PC-9 (cell line): Measurements from ENCODE around the gene PERP. TPM values are rescaled to one million over a fixed set of nuclear protein-coding genes. Genes with fewer than 3 reads are reported as not detected.
"Not testable (repeated sequence)": the region's sequence is repeated elsewhere in the genome, so short reads cannot be mapped to it uniquely, and the experiment has no call there.

Experiments used
- BruUV-seq: library from RNA; stranded (reverse); fragments of 400-500 nt; replicated peaks from 2 replicates; lab custom pipeline; 2021; lab: Mats Ljungman, UMichigan
- CTCF ChIA-PET: fragments of 300-600 bp; sonication (Branson Sonifier 250); formaldehyde crosslinking; loops from one replicate; lab custom pipeline; 2022; ENCODE audit warnings: antibody characterized with exemption; lab: Charles Lee
- POLR2A ChIA-PET: fragments of 300-600 bp; sonication (Branson Sonifier 250); formaldehyde crosslinking; loops from one replicate; lab custom pipeline; 2022; ENCODE audit warnings: antibody characterized with exemption; ENCODE audit not compliant: unreplicated experiment; lab: Charles Lee
- DNase-seq, 2 experiments: peaks; one replicate each; pipeline versions ENCODE4 v3.0.0 to v3.0.0-alpha.2; 2015 to 2022; ENCODE audit warnings: mixed read lengths in 1 of 2
- H2AFZ ChIP-seq: fragments of 200-600 bp; sonication (generic); 2 replicates; pipeline ENCODE4 v1.8.1; 2017; ENCODE audit warnings: antibody characterized with exemption
- H3F3A ChIP-seq: fragments of 200-600 bp; sonication (generic); 2 replicates; pipeline ENCODE4 v1.8.1; 2017; ENCODE audit warnings: antibody characterized with exemption, mild to moderate bottlenecking, low read depth; ENCODE audit not compliant: insufficient read depth
- H3K27ac ChIP-seq: fragments of 200-600 bp; sonication (generic); 2 replicates; pipeline ENCODE4 v1.6.1; 2016; ENCODE audit warnings: mixed run types
- H3K27me3 ChIP-seq: fragments of 200-600 bp; sonication (generic); 2 replicates; pipeline ENCODE4 v1.6.1; 2016; ENCODE audit warnings: low read depth, mixed run types; ENCODE audit not compliant: insufficient read depth
- H3K36me3 ChIP-seq: fragments of 200-600 bp; sonication (generic); 2 replicates; pipeline ENCODE4 v1.6.1; 2016; ENCODE audit warnings: low read depth, mixed run types
- H3K4me1 ChIP-seq: fragments of 200-600 bp; sonication (generic); replicated peaks from 2 replicates; pipeline ENCODE4 v1.6.1; 2016; ENCODE audit warnings: mixed run types; ENCODE audit not compliant: insufficient read depth
- H3K4me2 ChIP-seq: fragments of 200-600 bp; sonication (generic); 2 replicates; pipeline ENCODE4 v1.6.1; 2017; ENCODE audit warnings: mixed run types
- H3K4me3 ChIP-seq: fragments of 200-600 bp; sonication (generic); 2 replicates; pipeline ENCODE4 v1.6.1; 2016; ENCODE audit warnings: mixed run types
- H3K79me2 ChIP-seq: fragments of 200-600 bp; sonication (generic); 2 replicates; pipeline ENCODE4 v1.6.1; 2017; ENCODE audit warnings: low read depth, mixed run types
- H3K9me2 ChIP-seq: fragments of 200-600 bp; sonication (generic); 2 replicates; pipeline ENCODE4 v1.8.1; 2017; ENCODE audit warnings: mild to moderate bottlenecking; ENCODE audit not compliant: insufficient read depth
- H3K9me3 ChIP-seq: fragments of 200-600 bp; sonication (generic); 2 replicates; pipeline ENCODE4 v1.8.1; 2016; ENCODE audit warnings: low read depth; ENCODE audit not compliant: insufficient read depth
- H4K20me1 ChIP-seq: fragments of 200-600 bp; sonication (generic); 2 replicates; pipeline ENCODE4 v1.8.1; 2017; ENCODE audit not compliant: insufficient read depth
- CTCF ChIP-seq: fragments of 200-600 bp; sonication (generic); conservative IDR thresholded peaks from 2 replicates; pipeline ENCODE4 v1.6.1; 2017; ENCODE audit warnings: mixed run types, antibody characterized with exemption, mild to moderate bottlenecking, moderate library complexity
- EZH2 ChIP-seq: fragments of 200-600 bp; sonication (generic); IDR thresholded peaks from 2 replicates; pipeline ENCODE4 v1.8.0; 2017; ENCODE audit warnings: antibody characterized with exemption, low read depth
- intact Hi-C: fragments of 100-400 bp; cut with micrococcal nuclease; formaldehyde crosslinking; loops from one replicate; pipeline ENCODE4 v1.10.0; 2022; ENCODE audit not compliant: unreplicated experiment
- total RNA-seq: library from RNA; stranded (reverse); gene quantifications from 2 replicates; pipeline ENCODE4 v1.2.3, GENCODE V29; 2021

The PERP gene
- total RNA-seq, 1 experiment from 2014 or later: 93.0 TPM

GRCh38 chr6:138085839-138086222 lies 21.4 kb downstream of the PERP start:
- Histone ChIP-seq H3K4me3 (no peak overlapping the region), H3K27me3 (no peaks in the 10 kb centered on the region), H2AFZ (no peak overlapping the region), H3K79me2 (no peaks in the 10 kb centered on the region), H3F3A (peaks cover 50% of the 10 kb centered on the region), H4K20me1 (no peaks in the 10 kb centered on the region), H3K27ac (0 out of 2 replicates have a peak overlapping the region, but pooled peaks have one; percentile 8), H3K4me2 (no peak overlapping the region), H3K36me3 (peaks cover 14% of the 10 kb centered on the region; the same call in 1 of the 2 replicates), H3K4me1 (peaks cover 53% of the 10 kb centered on the region), H3K9me2 (no peaks in the 10 kb centered on the region), H3K9me3 (0 out of 2 replicates have a peak, but pooled peaks cover 3% of the 10 kb centered on the region)
- BruUV-seq: no TSS peak
- no peak for DNase-seq
- ChIA-PET CTCF (no interaction called here), POLR2A (no interaction called here)
- intact Hi-C loops: loop anchor here (2.0 kb wide), 1 partner anchor 57 kb away; no protein-coding TSS in a partner anchor
- no peak for TF ChIP-seq EZH2
- TF ChIP-seq CTCF: no peak

GRCh38 chr6:138084904-138085838 lies 22.0 kb downstream of the PERP start:
- H3K79me2 ChIP-seq: no peaks in the 10 kb centered on the region
- peaks cover 45% of the 10 kb centered on the region for H3F3A ChIP-seq
- BruUV-seq: no TSS peak
- POLR2A ChIA-PET: no interaction called here
- no peaks in the 10 kb centered on the region for H3K9me2 ChIP-seq
- H3K4me2 ChIP-seq: no peak overlapping the region
- no peak overlapping the region for H3K4me3 ChIP-seq
- no peak overlapping the region for H2AFZ ChIP-seq
- H3K4me1 ChIP-seq: peaks cover 48% of the 10 kb centered on the region
- CTCF ChIA-PET: no interaction called here
- H4K20me1 ChIP-seq: no peaks in the 10 kb centered on the region
- H3K36me3 ChIP-seq: peaks cover 8% of the 10 kb centered on the region; the same call in 1 of the 2 replicates
- TF ChIP-seq EZH2 (no peak), CTCF (no peak)
- H3K27me3 ChIP-seq: no peaks in the 10 kb centered on the region
- intact Hi-C loops: no loop called here
- peak in 1 of 2 experiments; percentile 3 for DNase-seq
- 0 out of 2 replicates have a peak, but pooled peaks cover 4% of the 10 kb centered on the region for H3K9me3 ChIP-seq
- 0 out of 2 replicates have a peak overlapping the region, but pooled peaks have one; percentile 8 for H3K27ac ChIP-seq

- no peak overlapping the region for H3K27ac ChIP-seq
- peak in 1 of 2 experiments; percentile 12 for DNase-seq
- peaks cover 29% of the 10 kb centered on the region for H3F3A ChIP-seq
- TF ChIP-seq CTCF (no peak), EZH2 (no peak)
- POLR2A ChIA-PET: no interaction called here
- no peaks in the 10 kb centered on the region for H3K27me3 ChIP-seq
- 0 out of 2 replicates have a peak, but pooled peaks cover 4% of the 10 kb centered on the region for H3K9me3 ChIP-seq
- H2AFZ ChIP-seq: no peak overlapping the region
- BruUV-seq: no TSS peak
- H3K79me2 ChIP-seq: no peaks in the 10 kb centered on the region
- H3K4me3 ChIP-seq: no peak overlapping the region
- CTCF ChIA-PET: no interaction called here
- no peaks in the 10 kb centered on the region for H4K20me1 ChIP-seq
- H3K4me1 ChIP-seq: peaks cover 35% of the 10 kb centered on the region
- intact Hi-C loops: no loop called here
- H3K9me2 ChIP-seq: no peaks in the 10 kb centered on the region
- no peak overlapping the region for H3K4me2 ChIP-seq
- no peaks in the 10 kb centered on the region for H3K36me3 ChIP-seq
Observed at GRCh38 chr6:138082232-138082631, 25.0 kb downstream of the PERP start.

- H3K27me3 ChIP-seq, POLR2A ChIA-PET, H3K36me3 ChIP-seq, CTCF ChIA-PET, H3K9me3 ChIP-seq, intact Hi-C loops, H3K4me3 ChIP-seq, H3K4me2 ChIP-seq, H2AFZ ChIP-seq, H3K27ac ChIP-seq, BruUV-seq, H3K9me2 ChIP-seq, H4K20me1 ChIP-seq, H3K79me2 ChIP-seq: not testable (repeated sequence)
- Histone ChIP-seq H3F3A (peaks cover 15% of the 10 kb centered on the region; the same call in 1 of the 2 replicates), H3K4me1 (peaks cover 17% of the 10 kb centered on the region)
- peak in 1 of 2 experiments; percentile 58 for DNase-seq
Observed at GRCh38 chr6:138079556-138079955, 27.7 kb downstream of the PERP start.
